Activated effector memory CD4-positive, alpha-beta T cell treated with Interleukin-2 at 50 U/mL for 16 hours (primary cell): ENCODE data around the gene PALS1.
"Not testable (repeated sequence)": the region's sequence is repeated elsewhere in the genome, so short reads cannot be mapped to it uniquely, and the experiment has no call there.

Source experiments
- DNase-seq: peaks from one replicate; pipeline ENCODE4 v3.0.0-alpha.2; 2020

PALS1 gene

GRCh38 chr14:67260965-67261364 is 19.7 kb downstream of the PALS1 start:
- no peak for DNase-seq

- no peak for DNase-seq
Observed at GRCh38 chr14:67263499-67264149, 22.4 kb downstream of the PALS1 start.

GRCh38 chr14:67265131-67265530 is 23.9 kb downstream of the PALS1 start:
- DNase-seq, result no peak

- DNase-seq, result no peak
Observed at GRCh38 chr14:67267576-67268328, 26.5 kb downstream of the PALS1 start.

GRCh38 chr14:67268426-67269150 is 27.4 kb downstream of the PALS1 start:
- DNase-seq, result no peak

- no peak for DNase-seq
Observed at GRCh38 chr14:67269298-67270060, 28.2 kb downstream of the PALS1 start.

- no peak for DNase-seq
Observed at GRCh38 chr14:67270145-67270753, 29.0 kb downstream of the PALS1 start.

GRCh38 chr14:67270933-67271332 is 29.7 kb downstream of the PALS1 start:
- no peak for DNase-seq

GRCh38 chr14:67273281-67273680 is 32.0 kb downstream of the PALS1 start:
- DNase-seq, result not testable (repeated sequence)

- DNase-seq, result no peak
Observed at GRCh38 chr14:67276131-67276530, 34.9 kb downstream of the PALS1 start.

- no peak for DNase-seq
Observed at GRCh38 chr14:67280506-67280905, 39.3 kb downstream of the PALS1 start.

- no peak for DNase-seq
Observed at GRCh38 chr14:67285876-67286452, 44.7 kb downstream of the PALS1 start.
